SK-N-SH (cell line): ENCODE data around the gene HHATL. TPM values are rescaled to one million over a fixed set of nuclear protein-coding genes. Genes with fewer than 3 reads are reported as not detected.

Experiments used
- CTCF ChIA-PET: fragments of 300-600, 350-600 bp; formaldehyde crosslinking; extraction: SDS; loops from one replicate; lab custom pipeline; 2021; lab: Yijun Ruan, JAX
- POLR2A ChIA-PET: fragments of 350-600 bp; sonication (Branson Sonifier 250); formaldehyde crosslinking; extraction: SDS; loops from one replicate; lab custom pipeline; 2020; ENCODE audit warnings: antibody characterized with exemption, inconsistent platforms; lab: Yijun Ruan, JAX
- DNase-seq: peaks from one replicate; pipeline ENCODE4 v3.0.0; 2012
- H2AFZ ChIP-seq: fragments of 200-600 bp; sonication (generic); 2 replicates; pipeline ENCODE4 v1.8.1; 2016; ENCODE audit warnings: antibody characterized with exemption, mild to moderate bottlenecking, low read depth
- H3F3A ChIP-seq: fragments of 200-600 bp; sonication (generic); replicated peaks from 2 replicates; pipeline ENCODE3; 2016; ENCODE audit warnings: antibody characterized with exemption, mild to moderate bottlenecking; ENCODE audit not compliant: insufficient read depth
- H3K27ac ChIP-seq, 2 experiments: fragments of 200-500 bp in 1 of 2; fragments of 200-600 bp in 1 of 2; sonication (Bioruptor generic) in 1 of 2; sonication (generic), shearing (Covaris generic) in 1 of 2; 2 replicates each; pipeline versions ENCODE4 v1.5.1 to v1.6.1; 2014 to 2016; ENCODE audit warnings: low read depth in 2 of 2, inconsistent platforms in 1 of 2, low read length in 1 of 2, mild to moderate bottlenecking in 1 of 2, mixed read lengths in 1 of 2
- H3K27me3 ChIP-seq: fragments of 200-600 bp; sonication (generic), shearing (Covaris generic); 2 replicates; pipeline ENCODE4 v1.6.1; 2016; ENCODE audit warnings: mixed run types; ENCODE audit not compliant: insufficient read depth
- H3K36me3 ChIP-seq, 2 experiments: fragments of 200-500 bp in 1 of 2; fragments of 200-600 bp in 1 of 2; sonication (Bioruptor generic) in 1 of 2; sonication (generic) in 1 of 2; replicated peaks in 1 of 2; 2 replicates each; pipeline versions ENCODE3 to v1.5.1; 2014 to 2016; ENCODE audit warnings: low read length in 1 of 2, mild to moderate bottlenecking in 1 of 2; ENCODE audit not compliant: insufficient read depth in 2 of 2, control insufficient read depth in 1 of 2
- H3K4me1 ChIP-seq, 2 experiments: fragments of 200-500 bp in 1 of 2; fragments of 200-600 bp in 1 of 2; sonication (Bioruptor generic) in 1 of 2; sonication (generic), shearing (Covaris generic) in 1 of 2; 2 replicates each; pipeline versions ENCODE4 v1.5.1 to v1.6.1; 2014 to 2016; ENCODE audit warnings: low read depth in 1 of 2, low read length in 1 of 2, mixed run types in 1 of 2; ENCODE audit not compliant: insufficient read depth in 2 of 2, control insufficient read depth in 1 of 2
- H3K4me2 ChIP-seq: fragments of 200-600 bp; sonication (generic), shearing (Covaris generic); 2 replicates; pipeline ENCODE4 v1.6.1; 2017; ENCODE audit warnings: mixed run types
- H3K4me3 ChIP-seq, 2 experiments: fragments of 200-500 bp in 1 of 2; fragments of 200-600 bp in 1 of 2; sonication (Bioruptor generic) in 1 of 2; sonication (generic), shearing (Covaris generic) in 1 of 2; 2 replicates each; pipeline versions ENCODE4 v1.5.1 to v1.8.1; 2014 to 2016; ENCODE audit warnings: low read depth in 2 of 2, inconsistent platforms in 1 of 2, low read length in 1 of 2, mild to moderate bottlenecking in 1 of 2, mixed read lengths in 1 of 2, moderate library complexity in 1 of 2
- H3K79me2 ChIP-seq: fragments of 200-600 bp; sonication (generic); 2 replicates; pipeline ENCODE4 v1.8.1; 2017; ENCODE audit warnings: mild to moderate bottlenecking; ENCODE audit not compliant: insufficient read depth
- H3K9ac ChIP-seq: fragments of 200-600 bp; sonication (generic); 2 replicates; pipeline ENCODE4 v1.6.1; 2017; ENCODE audit warnings: mixed run types
- H3K9me2 ChIP-seq: fragments of 200-600 bp; sonication (generic); 2 replicates; pipeline ENCODE4 v1.6.1; 2017; ENCODE audit warnings: mixed run types
- H3K9me3 ChIP-seq: fragments of 200-600 bp; sonication (generic); 2 replicates; pipeline ENCODE4 v1.6.1; 2017; ENCODE audit warnings: mixed run types, mild to moderate bottlenecking, moderate library complexity
- H4K20me1 ChIP-seq: fragments of 200-600 bp; sonication (generic); 2 replicates; pipeline ENCODE4 v1.6.1; 2017; ENCODE audit warnings: mild to moderate bottlenecking, mixed run types; ENCODE audit not compliant: insufficient read depth
- CHD2 ChIP-seq: fragments of 150-350 bp; IDR thresholded peaks from 2 replicates; pipeline ENCODE4 v1.6.1; 2018; ENCODE audit warnings: low read length; ENCODE audit not compliant: partially characterized antibody
- FOXJ3 ChIP-seq: sonication (generic); formaldehyde crosslinking; IDR thresholded peaks from 2 replicates; pipeline ENCODE4 v1.5.1; 2020; ENCODE audit warnings: mild to moderate bottlenecking, missing genetic modification reagents
- JUND ChIP-seq: IDR thresholded peaks from 2 replicates; pipeline ENCODE4 v1.4.0; 2012
- MEF2A ChIP-seq: IDR thresholded peaks from 2 replicates; pipeline ENCODE4 v1.4.0; 2012; ENCODE audit warnings: low read depth, borderline replicate concordance
- MXI1 ChIP-seq: IDR thresholded peaks from 2 replicates; pipeline ENCODE4 v1.6.1; 2012; ENCODE audit warnings: mild to moderate bottlenecking, low read depth, low read length, improper control_type of control experiment
- NFIC ChIP-seq: IDR thresholded peaks from 2 replicates; pipeline ENCODE4 v1.4.0; 2012; ENCODE audit warnings: borderline replicate concordance
- POLR2AphosphoS5 ChIP-seq: IDR thresholded peaks from 2 replicates; pipeline ENCODE4 v1.6.1; 2012; ENCODE audit warnings: low read depth, low read length
- RAD21 ChIP-seq: IDR thresholded peaks from 2 replicates; pipeline ENCODE4 v1.6.1; 2012; ENCODE audit warnings: mild to moderate bottlenecking, low read length
- RFX5 ChIP-seq: IDR thresholded peaks from 2 replicates; pipeline ENCODE4 v1.6.1; 2012; ENCODE audit warnings: mild to moderate bottlenecking, improper control_type of control experiment, low read length
- RXRA ChIP-seq: IDR thresholded peaks from 2 replicates; pipeline ENCODE4 v1.4.0; 2012; ENCODE audit warnings: low read depth, mild to moderate bottlenecking, borderline replicate concordance
- TCF12 ChIP-seq: IDR thresholded peaks from 2 replicates; pipeline ENCODE4 v1.4.0; 2012
- USF1 ChIP-seq: IDR thresholded peaks from 2 replicates; pipeline ENCODE4 v1.4.0; 2012; ENCODE audit warnings: low read depth, borderline replicate concordance
- YY1 ChIP-seq: IDR thresholded peaks from 2 replicates; pipeline ENCODE4 v1.4.0; 2012; ENCODE audit warnings: low read depth, mild to moderate bottlenecking
- WGBS: methylation state at CpG from one replicate; pipeline ENCODE4 v1.1.6; 2017; ENCODE audit warnings: low lambda C conversion rate; 5-methylcytosine and 5-hydroxymethylcytosine counted together
- polyA plus RNA-seq, 3 experiments: library from polyadenylated mRNA; depleted of rRNA; stranded (reverse); fragments of >200 nt; gene quantifications; 2 replicates each; pipeline ENCODE4 v1.2.3, GENCODE V29; 2012
- TF ChIP-seq, protein P1 (sequence below): IDR thresholded peaks from 2 replicates; pipeline ENCODE4 v1.6.1; 2012; ENCODE audit warnings: mild to moderate bottlenecking, low read depth, low read length, moderate library complexity
- TF ChIP-seq, protein P2 (sequence below): IDR thresholded peaks from 2 replicates; pipeline ENCODE4 v1.4.0; 2012; ENCODE audit warnings: low read depth, borderline replicate concordance

HHATL gene
- polyA plus RNA-seq, 1 of the 3 experiments (the other 2 are of a cell fraction) = not detected

DNA sequence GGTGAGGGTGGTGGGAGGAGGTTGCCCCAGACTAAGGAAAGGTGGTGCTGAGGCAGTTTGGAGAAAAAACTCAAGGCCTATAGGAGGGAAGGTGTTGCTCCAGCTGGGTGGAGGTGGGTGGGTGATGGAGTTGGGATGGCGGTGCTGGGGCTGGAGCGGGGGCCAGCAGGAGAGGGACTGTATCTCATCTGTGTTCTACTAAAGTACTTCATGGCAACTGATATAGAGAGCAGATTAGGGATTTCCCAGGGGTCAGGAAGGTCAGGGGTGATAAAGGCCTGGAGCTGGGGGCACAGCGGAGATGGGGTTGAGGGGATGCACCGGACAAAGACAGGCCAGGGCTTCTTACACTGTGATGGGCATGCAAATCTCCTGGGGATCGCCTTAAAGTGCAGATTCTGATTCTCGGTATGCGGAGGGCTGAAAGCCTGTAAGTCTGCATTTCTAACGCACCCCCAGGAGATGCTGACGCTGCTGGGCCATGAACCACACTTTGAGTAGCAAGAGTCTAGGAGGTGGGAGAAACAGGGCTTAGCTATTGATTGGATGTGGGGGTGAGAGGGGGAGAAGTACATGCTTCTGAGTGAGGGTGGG is 13.1 kb downstream of the HHATL start (continued):
- TF ChIP-seq, protein P1, sequence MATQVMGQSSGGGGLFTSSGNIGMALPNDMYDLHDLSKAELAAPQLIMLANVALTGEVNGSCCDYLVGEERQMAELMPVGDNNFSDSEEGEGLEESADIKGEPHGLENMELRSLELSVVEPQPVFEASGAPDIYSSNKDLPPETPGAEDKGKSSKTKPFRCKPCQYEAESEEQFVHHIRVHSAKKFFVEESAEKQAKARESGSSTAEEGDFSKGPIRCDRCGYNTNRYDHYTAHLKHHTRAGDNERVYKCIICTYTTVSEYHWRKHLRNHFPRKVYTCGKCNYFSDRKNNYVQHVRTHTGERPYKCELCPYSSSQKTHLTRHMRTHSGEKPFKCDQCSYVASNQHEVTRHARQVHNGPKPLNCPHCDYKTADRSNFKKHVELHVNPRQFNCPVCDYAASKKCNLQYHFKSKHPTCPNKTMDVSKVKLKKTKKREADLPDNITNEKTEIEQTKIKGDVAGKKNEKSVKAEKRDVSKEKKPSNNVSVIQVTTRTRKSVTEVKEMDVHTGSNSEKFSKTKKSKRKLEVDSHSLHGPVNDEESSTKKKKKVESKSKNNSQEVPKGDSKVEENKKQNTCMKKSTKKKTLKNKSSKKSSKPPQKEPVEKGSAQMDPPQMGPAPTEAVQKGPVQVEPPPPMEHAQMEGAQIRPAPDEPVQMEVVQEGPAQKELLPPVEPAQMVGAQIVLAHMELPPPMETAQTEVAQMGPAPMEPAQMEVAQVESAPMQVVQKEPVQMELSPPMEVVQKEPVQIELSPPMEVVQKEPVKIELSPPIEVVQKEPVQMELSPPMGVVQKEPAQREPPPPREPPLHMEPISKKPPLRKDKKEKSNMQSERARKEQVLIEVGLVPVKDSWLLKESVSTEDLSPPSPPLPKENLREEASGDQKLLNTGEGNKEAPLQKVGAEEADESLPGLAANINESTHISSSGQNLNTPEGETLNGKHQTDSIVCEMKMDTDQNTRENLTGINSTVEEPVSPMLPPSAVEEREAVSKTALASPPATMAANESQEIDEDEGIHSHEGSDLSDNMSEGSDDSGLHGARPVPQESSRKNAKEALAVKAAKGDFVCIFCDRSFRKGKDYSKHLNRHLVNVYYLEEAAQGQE = no peak
- TF ChIP-seq, protein P2, sequence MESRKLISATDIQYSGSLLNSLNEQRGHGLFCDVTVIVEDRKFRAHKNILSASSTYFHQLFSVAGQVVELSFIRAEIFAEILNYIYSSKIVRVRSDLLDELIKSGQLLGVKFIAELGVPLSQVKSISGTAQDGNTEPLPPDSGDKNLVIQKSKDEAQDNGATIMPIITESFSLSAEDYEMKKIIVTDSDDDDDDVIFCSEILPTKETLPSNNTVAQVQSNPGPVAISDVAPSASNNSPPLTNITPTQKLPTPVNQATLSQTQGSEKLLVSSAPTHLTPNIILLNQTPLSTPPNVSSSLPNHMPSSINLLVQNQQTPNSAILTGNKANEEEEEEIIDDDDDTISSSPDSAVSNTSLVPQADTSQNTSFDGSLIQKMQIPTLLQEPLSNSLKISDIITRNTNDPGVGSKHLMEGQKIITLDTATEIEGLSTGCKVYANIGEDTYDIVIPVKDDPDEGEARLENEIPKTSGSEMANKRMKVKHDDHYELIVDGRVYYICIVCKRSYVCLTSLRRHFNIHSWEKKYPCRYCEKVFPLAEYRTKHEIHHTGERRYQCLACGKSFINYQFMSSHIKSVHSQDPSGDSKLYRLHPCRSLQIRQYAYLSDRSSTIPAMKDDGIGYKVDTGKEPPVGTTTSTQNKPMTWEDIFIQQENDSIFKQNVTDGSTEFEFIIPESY = no peak
- TF ChIP-seq USF1 = no peak
- TF ChIP-seq POLR2AphosphoS5 = no peak

DNA sequence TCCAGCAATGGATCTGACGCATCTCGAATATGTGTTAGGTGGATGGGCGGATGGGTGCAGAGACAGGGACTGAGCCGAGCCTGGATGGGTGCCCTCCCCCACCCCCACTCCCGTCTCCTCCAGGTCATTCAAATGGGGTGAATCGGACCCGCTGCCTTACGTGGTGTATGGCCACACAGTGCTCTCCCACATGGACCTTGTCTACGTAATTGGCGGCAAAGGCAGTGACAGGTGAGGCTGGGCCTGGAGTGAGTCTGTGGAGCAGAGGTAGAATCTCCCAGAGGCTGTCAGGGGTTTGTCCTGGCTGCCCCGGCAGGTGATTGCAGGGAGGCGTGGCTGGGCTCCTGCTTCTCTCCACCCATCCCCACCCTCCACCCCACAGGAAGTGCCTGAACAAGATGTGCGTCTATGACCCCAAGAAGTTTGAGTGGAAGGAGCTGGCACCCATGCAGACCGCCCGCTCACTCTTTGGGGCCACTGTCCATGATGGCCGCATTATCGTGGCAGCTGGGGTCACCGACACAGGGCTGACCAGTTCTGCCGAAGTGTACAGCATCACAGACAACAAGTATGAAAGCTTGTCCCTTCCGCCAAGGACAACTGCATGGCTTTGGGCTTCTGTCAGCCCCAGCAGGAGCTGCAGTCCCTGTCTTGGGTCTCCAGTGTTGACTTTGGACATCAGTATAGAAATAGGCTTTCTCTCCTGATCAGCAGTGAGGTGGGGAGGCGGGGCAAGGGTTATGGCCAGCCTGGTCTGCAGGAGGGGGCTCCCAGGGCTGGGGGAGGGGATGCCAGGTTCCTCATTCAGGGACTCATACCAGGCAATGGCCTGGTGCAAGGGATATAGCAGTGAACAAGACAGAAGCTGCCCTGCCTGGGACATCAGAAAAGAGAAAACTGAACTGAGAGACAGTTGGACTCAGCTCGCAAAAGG is 13.8 kb downstream of the HHATL start:
- WGBS = 86% methylated on average over 15 of the region's 22 CpGs
- H3K36me3 ChIP-seq = no peaks in the 10 kb centered on the region
- ChIA-PET POLR2A (no interaction called here), CTCF (interaction anchor here (1.0 to 1.4 kb wide), 2 partner anchors 75 to 142 kb away, joined by 3 read pairs; no protein-coding TSS in a partner anchor)
- no peaks in the 10 kb centered on the region for H4K20me1 ChIP-seq
- no peak overlapping the region for H3K27ac ChIP-seq
- no peaks in the 10 kb centered on the region for H3K9me3 ChIP-seq
- DNase-seq = no peak
- no peak overlapping the region for H3K4me3 ChIP-seq
- no peaks in the 10 kb centered on the region for H3K79me2 ChIP-seq
- H3K9ac ChIP-seq = no peak overlapping the region
- H3K4me1 ChIP-seq = no peaks in the 10 kb centered on the region; a peak in 1 of 4 replicates
- no peak overlapping the region for H2AFZ ChIP-seq
- H3K4me2 ChIP-seq = no peak overlapping the region
- H3F3A ChIP-seq = no peaks in the 10 kb centered on the region
- no peaks in the 10 kb centered on the region for H3K9me2 ChIP-seq
- H3K27me3 ChIP-seq = peaks cover 19% of the 10 kb centered on the region; the same call in 1 of the 2 replicates
- TF ChIP-seq, protein P2 = no peak
- TF ChIP-seq CHD2 = no peak
- no peak for TF ChIP-seq NFIC
- no peak for TF ChIP-seq MXI1
- no peak for TF ChIP-seq FOXJ3 (CRISPR knock-in tag)
- no peak for TF ChIP-seq RAD21
- no peak for TF ChIP-seq YY1
- no peak for TF ChIP-seq RXRA
- TF ChIP-seq, protein P1 = no peak
- TF ChIP-seq RFX5 = no peak
- no peak for TF ChIP-seq MEF2A
- TF ChIP-seq USF1 = no peak
- TF ChIP-seq JUND = no peak
- TF ChIP-seq TCF12 = no peak
